ENCODE results near the gene NPHP4.

The NPHP4 gene

GRCh38 chr1:6005276-6005917 lies 13.2 kb upstream of the NPHP4 start:
- TF ChIP-seq CTCF (IDR thresholded peaks at IDR 0.05; ENCODE audit: borderline replicate concordance, control extremely low read depth, extremely low read depth, insufficient read depth, missing control alignments): no peak

GRCh38 chr1:6004412-6005123 lies 12.3 kb upstream of the NPHP4 start:
- TF ChIP-seq CTCF (IDR thresholded peaks at IDR 0.05; ENCODE audit: borderline replicate concordance, control extremely low read depth, extremely low read depth, insufficient read depth, missing control alignments): no peak
- DNase-seq (ENCODE audit: low spot score): no peak
- in situ Hi-C loops (cut with MboI; ENCODE audit: low sequenced_read_pairs, unreplicated experiment): no loop called here

More at GRCh38 chr1:6005276-6005917, 13.2 kb upstream of the NPHP4 start:
- DNase-seq (ENCODE audit: low spot score): no peak
- in situ Hi-C loops (cut with MboI; ENCODE audit: low sequenced_read_pairs, unreplicated experiment): no loop called here

GRCh38 chr1:6003568-6004411 lies 11.6 kb upstream of the NPHP4 start:
- TF ChIP-seq CTCF (IDR thresholded peaks at IDR 0.05; ENCODE audit: borderline replicate concordance, control extremely low read depth, extremely low read depth, insufficient read depth, missing control alignments): no peak
- in situ Hi-C loops (cut with MboI; ENCODE audit: low sequenced_read_pairs, unreplicated experiment): no loop called here
- DNase-seq (ENCODE audit: low spot score): no peak

- in situ Hi-C loops (cut with MboI; ENCODE audit: low sequenced_read_pairs, unreplicated experiment): no loop called here
- DNase-seq (ENCODE audit: low spot score): no peak
These were observed 10.7 kb upstream of the NPHP4 start for GRCh38 chr1:6002714-6003501.

GRCh38 chr1:6001992-6002576 lies 9.9 kb upstream of the NPHP4 start:
- no peak for TF ChIP-seq CTCF (IDR thresholded peaks at IDR 0.05; ENCODE audit: borderline replicate concordance, control extremely low read depth, extremely low read depth, insufficient read depth, missing control alignments)
- no peak for DNase-seq (ENCODE audit: low spot score)
- in situ Hi-C loops (cut with MboI; ENCODE audit: low sequenced_read_pairs, unreplicated experiment): no loop called here

More at GRCh38 chr1:6002714-6003501, 10.7 kb upstream of the NPHP4 start:
- no peak for TF ChIP-seq CTCF (IDR thresholded peaks at IDR 0.05; ENCODE audit: borderline replicate concordance, control extremely low read depth, extremely low read depth, insufficient read depth, missing control alignments)
